ENCODE results near the gene NISCH.

DNA sequence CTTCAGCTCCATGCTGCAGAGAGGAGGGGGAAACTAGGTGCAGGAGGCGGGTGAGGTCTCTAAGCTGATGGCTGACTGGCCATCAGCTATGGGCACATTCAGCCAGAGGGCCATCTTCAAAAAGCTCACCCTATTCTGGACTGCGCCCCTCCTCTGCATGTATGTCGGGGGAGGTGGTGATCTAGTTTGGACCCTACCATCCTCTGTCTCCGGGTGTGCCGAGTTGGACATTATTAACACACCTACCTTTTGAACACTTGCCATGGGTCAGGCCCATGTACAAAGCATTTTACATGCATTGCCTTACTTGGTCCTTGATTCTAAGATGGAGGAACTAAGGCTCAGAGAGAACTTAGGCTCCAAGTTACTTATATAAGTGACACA, 1.4 kb downstream of the NISCH start:
- TF ChIP-seq CTCF (IDR thresholded peaks at IDR 0.05) (no peak), POLR2A (IDR thresholded peaks at IDR 0.05) (no peak), EP300 (IDR thresholded peaks at IDR 0.05) (no peak)

Measured in ovary (tissue), 3 donors.